NCI-H1930 (cell line): ENCODE results near the gene DCLK1.
A peak's percentile ranks its signal among the peaks of the same experiment; 100 is the strongest.

Experiments used
- DNase-seq, 2 experiments: peaks; one replicate each; lab custom pipeline; 2025; lab: John Stamatoyannopoulos, UW

The DCLK1 gene

GRCh38 chr13:35760735-35761281, 370.4 kb downstream of the DCLK1 start:
- no peak for DNase-seq

- no peak for DNase-seq
Observed at GRCh38 chr13:35747594-35747993, 383.6 kb downstream of the DCLK1 start.

- DNase-seq = no peak
Observed at GRCh38 chr13:35744566-35745178, 386.5 kb downstream of the DCLK1 start.

GRCh38 chr13:35744144-35744543, 387.0 kb downstream of the DCLK1 start:
- no peak for DNase-seq

GRCh38 chr13:35743165-35743564, 388.0 kb downstream of the DCLK1 start:
- DNase-seq = no peak

GRCh38 chr13:35741657-35742056, 389.5 kb downstream of the DCLK1 start:
- DNase-seq = no peak

- no peak for DNase-seq
Observed at GRCh38 chr13:35736876-35737275, 394.3 kb downstream of the DCLK1 start.

- no peak for DNase-seq
Observed at GRCh38 chr13:35733827-35734226, 397.4 kb downstream of the DCLK1 start.

- DNase-seq = no peak
Observed at GRCh38 chr13:35732565-35732964, 398.6 kb downstream of the DCLK1 start.

- no peak for DNase-seq
Observed at GRCh38 chr13:35731471-35731870, 399.7 kb downstream of the DCLK1 start.

GRCh38 chr13:35729926-35730627, 401.1 kb downstream of the DCLK1 start:
- DNase-seq = no peak

- DNase-seq = no peak
Observed at GRCh38 chr13:35727881-35728280, 403.3 kb downstream of the DCLK1 start.

GRCh38 chr13:35724446-35724845, 406.7 kb downstream of the DCLK1 start:
- no peak for DNase-seq

GRCh38 chr13:35723821-35724220, 407.4 kb downstream of the DCLK1 start:
- DNase-seq = no peak

GRCh38 chr13:35723053-35723461, 408.1 kb downstream of the DCLK1 start:
- DNase-seq = no peak

- no peak for DNase-seq
Observed at GRCh38 chr13:35722458-35723052, 408.6 kb downstream of the DCLK1 start.

GRCh38 chr13:35720690-35721554, 410.3 kb downstream of the DCLK1 start:
- peak; percentile 20 to 49 for DNase-seq

GRCh38 chr13:35720290-35720689, 410.9 kb downstream of the DCLK1 start:
- DNase-seq = no peak
